ENCODE results near the gene SLC23A1. TPM values are rescaled to one million over a fixed set of nuclear protein-coding genes. Genes with fewer than 3 reads are reported as not detected.

Gene SLC23A1
- total and polyA plus RNA-seq, 3 donors from 2014 or later: 0.34 TPM; not detected in 2

DNA sequence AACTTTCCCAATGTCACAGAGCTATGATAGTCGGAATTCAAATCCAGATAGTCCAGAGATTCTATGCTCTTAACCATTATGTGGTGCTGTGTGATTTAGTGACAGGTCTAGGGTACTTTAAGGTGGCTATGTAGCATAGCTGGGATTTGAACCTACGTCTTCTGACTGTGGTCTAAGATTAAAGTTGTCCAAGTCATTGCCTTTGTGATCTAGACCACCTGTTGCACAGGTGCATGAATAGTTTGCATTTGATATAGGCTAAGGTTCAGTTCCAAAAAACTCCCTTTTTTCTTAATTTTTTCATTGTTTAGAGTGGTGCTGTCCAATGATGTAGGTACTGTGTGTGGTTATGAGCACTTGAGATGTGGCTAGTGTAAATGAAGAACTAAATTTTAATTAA lies 38.9 kb downstream of the SLC23A1 start:
- Histone ChIP-seq H3K27ac (no peak overlapping the region), H3K27me3 (no peaks in the 10 kb centered on the region), H3K4me3 (no peak overlapping the region), H3K9me3 (no peaks in the 10 kb centered on the region), H3K36me3 (ENCODE audit: low read depth, missing control alignments) (no peaks in the 10 kb centered on the region), H3K4me1 (peaks cover 8% of the 10 kb centered on the region)
- no peak for DNase-seq
- intact Hi-C loops (cut with DNase I; ENCODE audit: low total_unique reads): no loop called here
- TF ChIP-seq, protein P1, sequence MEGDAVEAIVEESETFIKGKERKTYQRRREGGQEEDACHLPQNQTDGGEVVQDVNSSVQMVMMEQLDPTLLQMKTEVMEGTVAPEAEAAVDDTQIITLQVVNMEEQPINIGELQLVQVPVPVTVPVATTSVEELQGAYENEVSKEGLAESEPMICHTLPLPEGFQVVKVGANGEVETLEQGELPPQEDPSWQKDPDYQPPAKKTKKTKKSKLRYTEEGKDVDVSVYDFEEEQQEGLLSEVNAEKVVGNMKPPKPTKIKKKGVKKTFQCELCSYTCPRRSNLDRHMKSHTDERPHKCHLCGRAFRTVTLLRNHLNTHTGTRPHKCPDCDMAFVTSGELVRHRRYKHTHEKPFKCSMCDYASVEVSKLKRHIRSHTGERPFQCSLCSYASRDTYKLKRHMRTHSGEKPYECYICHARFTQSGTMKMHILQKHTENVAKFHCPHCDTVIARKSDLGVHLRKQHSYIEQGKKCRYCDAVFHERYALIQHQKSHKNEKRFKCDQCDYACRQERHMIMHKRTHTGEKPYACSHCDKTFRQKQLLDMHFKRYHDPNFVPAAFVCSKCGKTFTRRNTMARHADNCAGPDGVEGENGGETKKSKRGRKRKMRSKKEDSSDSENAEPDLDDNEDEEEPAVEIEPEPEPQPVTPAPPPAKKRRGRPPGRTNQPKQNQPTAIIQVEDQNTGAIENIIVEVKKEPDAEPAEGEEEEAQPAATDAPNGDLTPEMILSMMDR (IDR thresholded peaks at IDR 0.05): no peak
- TF ChIP-seq POLR2A (IDR thresholded peaks at IDR 0.05): no peak
- WGBS, 2 donors: 51 to 52% methylated on average over 2 of the region's 2 CpGs

GRCh38 chr5:139343476-139343875 lies 39.6 kb downstream of the SLC23A1 start:
- no peak overlapping the region for H3K27ac ChIP-seq
- no peak overlapping the region for H3K4me3 ChIP-seq

DNA sequence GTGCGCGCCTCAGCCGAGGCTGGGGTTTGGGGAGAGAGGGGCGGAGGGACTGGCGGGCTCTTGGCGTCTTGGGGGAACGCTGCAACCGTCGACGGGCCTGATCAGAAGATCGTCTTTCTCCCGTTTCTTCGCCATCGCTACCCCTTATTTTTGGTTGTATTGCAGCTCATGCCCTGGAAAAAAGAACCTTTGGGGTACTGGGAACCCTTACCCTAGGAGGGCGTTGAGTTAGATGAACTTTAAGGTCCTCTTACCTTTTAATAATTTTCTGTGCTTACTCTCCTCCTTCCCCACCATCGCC lies 40.7 kb downstream of the SLC23A1 start:
- Histone ChIP-seq H3K27me3 (no peaks in the 10 kb centered on the region), H3K4me1 (peaks cover 8% of the 10 kb centered on the region), H3K9me3 (no peaks in the 10 kb centered on the region), H3K36me3 (ENCODE audit: low read depth, missing control alignments) (no peaks in the 10 kb centered on the region), H3K4me3 (peak overlapping the region; percentile 90 to 95), H3K27ac (peak overlapping the region; percentile 97 to 99)
- intact Hi-C loops (cut with DNase I; ENCODE audit: low total_unique reads): no loop called here
- 0% methylated on average over 16 of the region's 16 CpGs for WGBS, 2 donors
- no peak for TF ChIP-seq POLR2A (IDR thresholded peaks at IDR 0.05)
- DNase-seq: no peak

More at GRCh38 chr5:139343476-139343875, 39.6 kb downstream of the SLC23A1 start:
- DNase-seq: no peak
- Histone ChIP-seq H3K36me3 (ENCODE audit: low read depth, missing control alignments) (no peaks in the 10 kb centered on the region), H3K4me1 (peaks cover 8% of the 10 kb centered on the region), H3K9me3 (no peaks in the 10 kb centered on the region), H3K27me3 (no peaks in the 10 kb centered on the region)
- WGBS, 2 donors: 55 to 57% methylated on average over 9 of the region's 9 CpGs
- intact Hi-C loops (cut with DNase I; ENCODE audit: low total_unique reads): no loop called here
- TF ChIP-seq, protein P1 (IDR thresholded peaks at IDR 0.05): no peak
- no peak for TF ChIP-seq POLR2A (IDR thresholded peaks at IDR 0.05)

GRCh38 chr5:139341689-139342422 lies 41.2 kb downstream of the SLC23A1 start, which contains the start of gene PAIP2:
Gene PAIP2, plus strand, starts transcription at chr5:139341854. Its CDS starts 21,931 bp downstream, at chr5:139363785.
- TF ChIP-seq, protein P1 (IDR thresholded peaks at IDR 0.05): peak; percentile 61 to 78 (median 65)
- TF ChIP-seq POLR2A (IDR thresholded peaks at IDR 0.05): peak; percentile 89
- Histone ChIP-seq H3K27me3 (no peaks in the 10 kb centered on the region), H3K36me3 (ENCODE audit: low read depth, missing control alignments) (no peaks in the 10 kb centered on the region), H3K9me3 (no peaks in the 10 kb centered on the region), H3K4me1 (peaks cover 8% of the 10 kb centered on the region), H3K4me3 (peak within 1 kb of the TSS; percentile 90 to 95), H3K27ac (peak within 1 kb of the TSS; percentile 97 to 99)
- peak; percentile 99 for DNase-seq
- intact Hi-C loops (cut with DNase I; ENCODE audit: low total_unique reads): no loop called here
- 0% methylated on average over 27 to 66 of the region's 66 CpGs for WGBS, 2 donors

- Histone ChIP-seq H3K36me3 (ENCODE audit: low read depth, missing control alignments) (no peaks in the 10 kb centered on the region), H3K27ac (peak overlapping the region; percentile 97 to 99), H3K9me3 (no peaks in the 10 kb centered on the region), H3K4me3 (peak overlapping the region; percentile 90 to 95), H3K27me3 (no peaks in the 10 kb centered on the region), H3K4me1 (peaks cover 8% of the 10 kb centered on the region)
- WGBS, 2 donors: 3 to 5% methylated on average over 16 to 17 of the region's 17 CpGs
- intact Hi-C loops (cut with DNase I; ENCODE audit: low total_unique reads): no loop called here
- no peak for TF ChIP-seq POLR2A (IDR thresholded peaks at IDR 0.05)
- TF ChIP-seq, protein P1 (IDR thresholded peaks at IDR 0.05): no peak
- DNase-seq: no peak
Observed at GRCh38 chr5:139341187-139341688, 41.9 kb downstream of the SLC23A1 start.

All from testis (tissue), 3 donors.